Measurements from ENCODE around the gene RAB3IP. TPM values are rescaled to one million over a fixed set of nuclear protein-coding genes. Genes with fewer than 3 reads are reported as not detected.
"Not testable (repeated sequence)": the region's sequence is repeated elsewhere in the genome, so short reads cannot be mapped to it uniquely, and the experiment has no call there.

RAB3IP gene
- total RNA-seq, 1 donor from 2014 or later = 50.8 TPM

GRCh38 chr12:69789351-69789750 is 50.7 kb downstream of the RAB3IP start:
- TF ChIP-seq, protein P1, sequence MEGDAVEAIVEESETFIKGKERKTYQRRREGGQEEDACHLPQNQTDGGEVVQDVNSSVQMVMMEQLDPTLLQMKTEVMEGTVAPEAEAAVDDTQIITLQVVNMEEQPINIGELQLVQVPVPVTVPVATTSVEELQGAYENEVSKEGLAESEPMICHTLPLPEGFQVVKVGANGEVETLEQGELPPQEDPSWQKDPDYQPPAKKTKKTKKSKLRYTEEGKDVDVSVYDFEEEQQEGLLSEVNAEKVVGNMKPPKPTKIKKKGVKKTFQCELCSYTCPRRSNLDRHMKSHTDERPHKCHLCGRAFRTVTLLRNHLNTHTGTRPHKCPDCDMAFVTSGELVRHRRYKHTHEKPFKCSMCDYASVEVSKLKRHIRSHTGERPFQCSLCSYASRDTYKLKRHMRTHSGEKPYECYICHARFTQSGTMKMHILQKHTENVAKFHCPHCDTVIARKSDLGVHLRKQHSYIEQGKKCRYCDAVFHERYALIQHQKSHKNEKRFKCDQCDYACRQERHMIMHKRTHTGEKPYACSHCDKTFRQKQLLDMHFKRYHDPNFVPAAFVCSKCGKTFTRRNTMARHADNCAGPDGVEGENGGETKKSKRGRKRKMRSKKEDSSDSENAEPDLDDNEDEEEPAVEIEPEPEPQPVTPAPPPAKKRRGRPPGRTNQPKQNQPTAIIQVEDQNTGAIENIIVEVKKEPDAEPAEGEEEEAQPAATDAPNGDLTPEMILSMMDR (IDR thresholded peaks at IDR 0.05; ENCODE audit: insufficient read depth, low read length, severe bottlenecking) = no peak
- DNase-seq (ENCODE audit: low read depth) (no peak), FAIRE-seq (no peak)
- Histone ChIP-seq H3K36me3 (ENCODE audit: control insufficient read depth, insufficient read depth, low read length) (no peaks in the 10 kb centered on the region), H3K4me3 (ENCODE audit: low read depth, low read length) (no peak overlapping the region), H3K27me3 (ENCODE audit: control insufficient read depth, insufficient read depth, low read length) (no peaks in the 10 kb centered on the region)

- no peaks in the 10 kb centered on the region for H3K27me3 ChIP-seq (ENCODE audit: control insufficient read depth, insufficient read depth, low read length)
- TF ChIP-seq, protein P1 (IDR thresholded peaks at IDR 0.05; ENCODE audit: insufficient read depth, low read length, severe bottlenecking) = no peak
- H3K36me3 ChIP-seq (ENCODE audit: control insufficient read depth, insufficient read depth, low read length) = no peaks in the 10 kb centered on the region
- FAIRE-seq (no peak), DNase-seq (ENCODE audit: low read depth) (no peak)
- no peak overlapping the region for H3K4me3 ChIP-seq (ENCODE audit: low read depth, low read length)
Observed at GRCh38 chr12:69792533-69792932, 53.9 kb downstream of the RAB3IP start.

- not testable (repeated sequence) for H3K36me3 ChIP-seq (ENCODE audit: control insufficient read depth, insufficient read depth, low read length); H3K27me3 ChIP-seq (ENCODE audit: control insufficient read depth, insufficient read depth, low read length); DNase-seq (ENCODE audit: low read depth); FAIRE-seq; H3K4me3 ChIP-seq (ENCODE audit: low read depth, low read length)
Observed at GRCh38 chr12:69807101-69807897, 68.6 kb downstream of the RAB3IP start.

DNA sequence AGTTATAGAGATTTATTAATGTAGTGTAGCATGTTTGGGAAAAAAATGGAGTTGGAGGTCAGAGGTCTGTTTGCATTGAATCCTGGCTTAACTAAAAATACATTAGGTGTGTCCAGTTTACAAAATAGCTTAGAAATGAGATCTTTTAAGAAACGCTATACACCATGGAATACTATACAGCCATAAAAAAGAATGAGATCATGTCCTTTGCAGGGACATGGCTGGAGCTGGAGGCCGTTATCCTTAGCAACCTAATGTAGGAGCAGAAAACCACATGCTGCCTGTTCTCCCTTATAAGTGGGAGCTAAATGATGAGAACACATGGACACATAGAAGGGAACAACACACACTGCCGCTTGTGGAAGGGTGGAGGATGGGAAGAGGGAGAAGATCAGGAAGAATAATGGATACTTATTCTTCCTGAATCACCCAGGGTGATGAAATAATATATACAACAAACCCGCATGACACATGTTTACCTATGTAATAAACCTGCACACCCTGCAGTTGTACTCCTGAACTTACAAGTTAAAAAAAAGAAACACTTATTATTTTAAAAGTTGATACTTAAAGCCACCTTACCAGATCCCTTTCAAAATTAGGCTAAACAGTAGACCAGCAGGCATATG is 72.3 kb downstream of the RAB3IP start:
- Histone ChIP-seq H3K36me3 (ENCODE audit: control insufficient read depth, insufficient read depth, low read length) (no peaks in the 10 kb centered on the region), H3K4me3 (ENCODE audit: low read depth, low read length) (no peak overlapping the region), H3K27me3 (ENCODE audit: control insufficient read depth, insufficient read depth, low read length) (no peaks in the 10 kb centered on the region)
- DNase-seq (ENCODE audit: low read depth) (peak; percentile 27), FAIRE-seq (no peak)
- TF ChIP-seq, protein P1 (IDR thresholded peaks at IDR 0.05; ENCODE audit: insufficient read depth, low read length, severe bottlenecking) = no peak

DNA sequence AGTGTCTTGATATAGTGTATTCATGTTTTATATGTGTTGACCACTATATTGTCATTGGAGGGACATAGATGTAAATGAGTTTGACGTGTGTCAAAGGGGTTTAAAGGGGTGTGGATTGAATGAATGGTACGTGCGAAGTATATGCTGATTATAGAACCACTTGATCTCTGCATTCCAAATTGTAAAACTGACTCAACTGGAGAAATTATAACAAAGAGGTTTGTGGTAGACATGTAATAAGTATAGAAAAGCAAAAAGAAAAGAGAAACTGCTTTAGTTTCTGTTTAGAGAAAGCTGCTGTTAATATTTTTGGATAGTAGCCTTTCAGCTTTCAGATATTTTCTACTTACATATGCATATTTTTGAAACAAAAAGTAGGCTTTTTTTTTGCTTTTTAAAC is 77.4 kb downstream of the RAB3IP start:
- DNase-seq (ENCODE audit: low read depth) (no peak), FAIRE-seq (no peak)
- Histone ChIP-seq H3K4me3 (ENCODE audit: low read depth, low read length) (no peak overlapping the region), H3K27me3 (ENCODE audit: control insufficient read depth, insufficient read depth, low read length) (no peaks in the 10 kb centered on the region), H3K36me3 (ENCODE audit: control insufficient read depth, insufficient read depth, low read length) (no peaks in the 10 kb centered on the region)
- TF ChIP-seq, protein P1 (IDR thresholded peaks at IDR 0.05; ENCODE audit: insufficient read depth, low read length, severe bottlenecking) = no peak

- H3K27me3 ChIP-seq (ENCODE audit: control insufficient read depth, insufficient read depth, low read length) = no peaks in the 10 kb centered on the region
- no peaks in the 10 kb centered on the region for H3K36me3 ChIP-seq (ENCODE audit: control insufficient read depth, insufficient read depth, low read length)
- DNase-seq (ENCODE audit: low read depth) (no peak), FAIRE-seq (no peak)
- TF ChIP-seq, protein P1 (IDR thresholded peaks at IDR 0.05; ENCODE audit: insufficient read depth, low read length, severe bottlenecking) = no peak
- no peak overlapping the region for H3K4me3 ChIP-seq (ENCODE audit: low read depth, low read length)
Observed at GRCh38 chr12:69821032-69821455, 82.4 kb downstream of the RAB3IP start.
